Hematopoietic multipotent progenitor cell treated with erythropoietin and hydrocortisone succinate and interleukin-3 and kit ligand, for 17 days (in vitro differentiated cells): ENCODE measurements around the gene TSPAN32.

Source experiments
- DNase-seq: peaks from one replicate; pipeline ENCODE4 v3.0.0-alpha.2; 2015; ENCODE audit warnings: low spot score

TSPAN32 gene

DNA sequence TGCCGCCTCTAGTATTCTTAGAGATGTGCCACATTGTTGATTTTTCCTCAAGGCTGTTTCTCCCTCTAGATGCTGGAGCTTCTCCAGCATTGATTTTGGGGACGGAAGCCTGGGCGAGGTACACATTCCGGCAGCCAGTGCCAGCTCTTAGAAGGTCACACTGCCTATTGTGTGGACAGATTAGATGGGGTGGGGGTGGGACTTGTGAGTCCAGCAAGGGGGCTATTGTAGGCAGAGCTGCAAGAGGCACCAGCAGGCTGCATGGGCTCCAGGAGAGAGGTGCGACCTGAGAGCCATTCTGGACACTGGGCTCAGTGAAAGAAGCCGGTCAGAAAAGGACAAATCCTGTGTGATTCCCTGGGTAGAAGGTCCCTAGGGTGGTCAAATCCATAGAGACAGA, 12.5 kb upstream of the TSPAN32 start:
- DNase-seq = no peak

DNA sequence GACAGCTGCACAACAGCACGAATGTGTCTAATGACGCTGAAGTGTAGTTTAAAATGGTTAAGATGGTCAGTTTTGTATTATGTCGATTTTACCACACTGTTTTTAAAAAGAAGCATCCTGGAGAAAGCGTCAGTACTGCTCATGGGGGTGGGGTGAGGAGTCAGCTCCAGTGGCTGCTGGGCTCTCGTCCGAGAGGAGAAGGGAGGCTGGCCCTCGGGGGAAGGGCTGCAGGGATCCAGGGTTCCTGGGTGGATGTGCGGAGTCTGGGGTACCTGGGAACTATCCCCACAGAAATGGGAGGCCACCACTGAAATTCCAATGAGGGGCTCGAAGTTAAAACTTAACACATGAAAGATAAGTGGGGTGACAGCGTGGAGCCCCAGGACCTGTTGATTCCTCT, 12.0 kb upstream of the TSPAN32 start:
- no peak for DNase-seq

GRCh38 chr11:2290351-2290841, 11.4 kb upstream of the TSPAN32 start:
- DNase-seq = no peak

- no peak for DNase-seq
These were observed 8.3 kb upstream of the TSPAN32 start for GRCh38 chr11:2293531-2293971.

DNA sequence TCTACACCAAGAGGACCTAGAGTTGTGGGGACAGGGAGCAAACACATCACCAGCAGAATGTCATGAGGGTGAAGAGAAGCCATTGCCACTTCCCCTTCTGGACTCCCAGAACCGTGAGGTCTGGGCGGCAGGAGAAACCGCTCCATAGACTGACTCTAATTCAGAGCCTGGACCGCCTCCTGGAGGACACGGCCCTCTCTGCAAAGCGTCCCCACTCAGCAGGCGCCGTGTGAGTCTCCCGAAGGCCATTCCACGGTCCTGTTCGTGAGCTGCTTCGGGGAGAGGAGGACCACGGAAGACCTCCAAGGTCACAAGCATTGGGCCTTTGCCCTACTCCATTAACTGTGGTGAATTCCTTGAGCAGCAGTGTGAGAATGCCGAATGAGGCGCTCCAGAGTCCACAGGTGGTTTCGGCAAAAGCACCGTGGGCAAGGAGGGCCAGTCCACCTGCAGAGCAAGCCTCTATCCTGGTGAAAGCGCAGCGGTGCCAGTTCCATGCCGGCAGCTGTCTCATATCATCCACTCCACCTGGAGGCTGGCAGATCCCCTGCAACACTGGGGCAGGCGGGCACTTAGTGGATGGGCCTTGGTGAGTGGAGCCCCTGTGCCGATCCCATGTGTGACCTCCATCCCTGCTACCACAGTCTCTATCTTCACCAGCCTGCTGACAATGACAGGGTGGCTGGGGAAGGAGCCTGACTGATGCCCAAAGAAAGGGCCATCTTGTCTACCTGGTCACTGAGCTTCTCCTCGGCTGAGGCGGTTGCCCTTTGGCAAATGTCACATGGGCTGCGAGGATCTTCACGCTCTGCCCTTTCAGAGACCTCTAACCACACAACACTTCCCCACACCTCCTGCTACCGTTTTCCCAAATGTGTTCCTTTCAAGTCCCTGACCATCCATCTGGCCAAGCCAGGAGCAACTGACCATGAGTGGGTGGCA, 7.6 kb upstream of the TSPAN32 start:
- no peak for DNase-seq

GRCh38 chr11:2294926-2295290, 6.9 kb upstream of the TSPAN32 start:
- no peak for DNase-seq

- DNase-seq = no peak
These were observed 5.6 kb upstream of the TSPAN32 start for GRCh38 chr11:2295971-2296912.

- DNase-seq = no peak
These were observed 4.7 kb upstream of the TSPAN32 start for GRCh38 chr11:2296913-2297622.

- DNase-seq = no peak
These were observed 4.2 kb upstream of the TSPAN32 start for GRCh38 chr11:2297623-2298030.

DNA sequence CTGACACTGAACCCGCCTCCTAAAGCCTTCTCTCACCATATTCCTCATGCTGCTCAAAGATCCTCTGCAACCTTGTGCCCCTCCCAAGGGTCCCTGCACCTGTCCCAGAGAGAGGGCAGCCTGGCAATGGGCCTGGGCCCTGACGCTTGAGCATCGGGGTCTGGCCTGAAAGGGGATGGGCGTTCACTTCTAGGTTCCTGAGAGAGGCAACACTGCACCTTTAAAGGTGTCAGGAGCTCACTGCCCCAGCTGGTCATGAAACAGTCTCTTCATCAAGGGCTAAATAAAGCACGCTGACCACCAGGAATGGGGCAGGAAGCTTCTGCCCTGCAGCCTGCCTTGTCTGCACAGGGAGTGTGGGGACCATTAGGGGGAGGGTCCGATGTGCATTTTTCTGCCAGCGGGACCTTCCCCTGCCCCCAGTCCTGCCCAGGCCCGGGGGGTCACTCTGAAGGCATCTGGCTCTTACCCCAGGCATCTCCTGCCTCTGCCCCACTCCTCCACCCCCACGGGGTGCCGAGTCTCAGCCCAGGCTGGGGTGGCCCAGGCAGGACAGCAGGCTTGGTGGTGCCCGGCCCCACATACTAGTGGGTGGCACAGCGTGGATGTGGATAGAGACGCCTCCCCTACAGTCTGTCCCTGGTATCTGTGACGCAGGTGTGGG, 3.5 kb upstream of the TSPAN32 start:
- no peak for DNase-seq

GRCh38 chr11:2298795-2299761, 2.7 kb upstream of the TSPAN32 start:
- DNase-seq = peak; percentile 20

DNA sequence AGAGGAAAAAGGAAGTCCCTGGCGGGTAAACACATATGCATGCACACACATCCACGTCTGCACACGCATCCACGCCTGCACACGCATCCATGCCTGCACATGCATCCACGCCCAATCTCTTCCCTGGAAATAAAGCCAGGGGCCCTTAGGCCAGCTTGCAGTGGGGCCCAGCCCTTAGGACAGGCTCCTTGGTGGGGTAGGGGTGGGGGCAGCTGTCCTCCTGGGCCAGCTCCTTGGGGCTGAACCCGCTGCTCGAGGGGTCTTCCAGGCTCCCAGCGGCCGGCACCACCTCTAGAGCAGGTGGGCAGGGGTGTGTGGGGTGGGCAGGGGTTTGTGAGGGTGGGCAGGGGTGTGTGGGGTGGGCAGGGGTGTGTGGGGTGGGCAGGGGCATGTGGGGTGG, 2.0 kb upstream of the TSPAN32 start:
- DNase-seq = no peak

DNA sequence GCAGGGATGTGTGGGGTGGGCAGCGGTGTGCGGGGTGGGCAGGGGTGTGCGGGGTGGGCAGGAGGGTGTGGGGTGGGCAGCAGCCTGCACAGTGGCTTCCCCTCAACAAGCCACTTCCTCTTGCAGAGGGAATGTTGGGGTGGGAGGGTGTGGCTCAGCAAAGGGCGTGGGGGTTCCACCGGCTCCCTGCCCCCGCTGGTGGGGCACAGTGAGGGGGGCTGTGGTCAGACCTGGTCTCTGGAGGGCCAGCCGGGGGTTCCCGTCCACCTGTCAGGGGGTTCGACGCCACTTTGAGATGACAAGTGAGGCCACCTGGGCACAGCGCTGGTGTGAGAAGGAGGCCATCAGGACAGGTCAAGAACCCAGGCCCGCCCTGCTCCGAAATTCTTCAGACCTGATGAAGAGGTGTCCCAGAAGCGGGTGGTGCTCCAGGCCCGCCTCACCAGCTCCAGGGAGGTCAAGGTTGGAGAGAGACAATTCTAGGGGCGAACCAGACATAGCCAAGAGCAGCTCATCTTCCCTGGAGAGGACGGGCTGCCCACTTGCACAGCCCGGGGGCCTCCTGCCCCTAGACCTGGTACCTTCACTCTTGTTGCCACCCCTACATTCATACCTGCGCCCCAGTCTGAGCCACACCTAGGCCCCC, 1.4 kb upstream of the TSPAN32 start:
- peak; percentile 33 for DNase-seq

DNA sequence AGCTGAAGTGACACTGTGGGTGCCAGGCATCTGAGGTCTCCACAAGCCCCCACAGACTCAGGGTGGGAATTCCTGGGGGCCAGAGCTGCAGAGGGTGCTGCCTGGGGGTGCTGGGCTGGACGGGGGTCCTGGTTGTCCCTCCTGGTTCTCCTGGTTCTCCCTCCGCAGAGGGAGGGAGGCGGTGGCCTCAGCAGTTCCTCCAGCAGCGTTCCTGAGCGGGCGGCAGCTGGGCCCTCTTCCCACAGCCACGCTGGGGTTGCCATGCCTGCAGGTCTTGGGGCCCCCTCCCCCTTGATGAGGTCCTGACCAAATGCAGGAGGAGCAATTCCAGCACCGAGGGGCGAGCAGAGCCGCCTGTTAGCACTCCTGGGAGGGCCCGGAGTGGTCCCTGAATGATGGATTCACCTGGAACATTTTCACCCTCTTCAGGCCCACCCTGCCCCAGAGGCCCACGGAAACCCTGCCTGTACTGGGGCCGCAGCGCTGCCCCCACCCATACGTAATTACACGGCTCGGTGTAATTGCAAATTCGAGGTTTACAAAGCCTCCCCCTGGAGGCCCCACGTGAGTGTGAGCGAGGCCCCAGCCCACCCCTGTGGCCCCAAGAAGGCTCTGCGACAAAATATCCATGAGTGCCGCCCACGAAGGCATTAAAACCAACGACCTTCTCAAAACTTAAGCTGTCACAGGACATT, 730 bp upstream of the TSPAN32 start:
- no peak for DNase-seq

DNA sequence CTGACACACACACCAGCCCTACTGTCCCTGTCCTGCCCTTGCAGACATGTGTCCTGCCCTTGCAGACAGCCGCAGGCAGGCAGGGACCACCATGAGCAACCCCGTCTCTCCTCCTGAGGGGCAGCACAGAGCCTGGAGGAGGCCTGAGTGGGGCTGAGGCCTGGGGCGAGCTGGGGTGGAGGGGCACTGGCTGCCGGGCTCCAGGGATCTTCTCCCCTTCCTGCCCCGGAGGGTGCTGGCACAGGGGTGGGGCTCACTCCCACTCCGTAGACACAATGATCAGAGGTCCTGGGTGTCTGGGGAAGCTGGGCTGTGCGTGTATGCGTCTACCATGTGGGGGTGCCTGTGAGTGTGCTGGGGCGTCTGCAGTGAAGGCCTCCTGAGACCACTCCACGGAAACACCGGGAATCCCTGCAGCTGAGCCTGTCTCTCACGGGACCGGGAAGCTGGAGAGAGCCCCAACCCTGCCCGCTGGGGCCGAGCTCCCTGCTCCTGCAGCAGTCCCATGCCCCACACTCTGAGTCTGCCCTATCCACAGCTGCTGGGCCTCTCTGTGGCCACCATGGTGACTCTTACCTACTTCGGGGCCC, 588 bp downstream of the TSPAN32 start:
- DNase-seq = no peak

DNA sequence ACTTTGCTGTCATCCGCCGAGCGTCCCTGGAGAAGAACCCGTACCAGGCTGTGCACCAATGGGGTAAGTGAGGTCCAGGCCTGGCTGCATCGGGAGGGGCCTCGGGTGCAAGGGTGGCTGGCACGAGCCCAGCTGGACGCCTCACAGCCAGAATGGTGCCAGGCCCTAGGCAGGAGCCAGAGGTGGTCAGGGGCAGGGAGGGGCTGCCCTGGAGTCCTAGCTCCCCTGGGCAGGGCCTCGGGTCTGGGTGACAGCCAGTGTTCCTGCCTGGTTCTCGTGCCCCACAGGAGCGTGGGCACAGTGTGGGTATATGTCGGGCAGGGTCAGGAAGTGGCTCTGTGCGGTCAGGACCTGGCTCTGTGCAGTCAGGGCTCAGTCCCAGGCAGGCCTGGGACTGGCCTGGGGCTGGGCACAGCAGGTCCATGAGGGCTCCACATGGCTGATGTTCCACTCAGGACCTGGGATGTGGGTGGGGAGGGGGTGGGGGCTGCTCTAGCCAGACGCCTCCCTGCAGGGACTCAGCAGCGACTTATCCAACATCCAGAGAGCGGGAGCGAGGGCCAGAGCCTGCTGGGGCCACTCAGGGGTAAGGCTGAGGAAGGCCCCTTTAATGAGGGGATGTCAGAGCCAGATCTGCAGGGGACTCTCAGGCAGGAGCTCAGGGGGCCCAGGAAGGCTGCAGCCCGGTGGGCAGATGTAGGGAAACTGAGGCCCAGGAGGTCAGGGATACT, 1.2 kb downstream of the TSPAN32 start:
- DNase-seq = peak; percentile 74

DNA sequence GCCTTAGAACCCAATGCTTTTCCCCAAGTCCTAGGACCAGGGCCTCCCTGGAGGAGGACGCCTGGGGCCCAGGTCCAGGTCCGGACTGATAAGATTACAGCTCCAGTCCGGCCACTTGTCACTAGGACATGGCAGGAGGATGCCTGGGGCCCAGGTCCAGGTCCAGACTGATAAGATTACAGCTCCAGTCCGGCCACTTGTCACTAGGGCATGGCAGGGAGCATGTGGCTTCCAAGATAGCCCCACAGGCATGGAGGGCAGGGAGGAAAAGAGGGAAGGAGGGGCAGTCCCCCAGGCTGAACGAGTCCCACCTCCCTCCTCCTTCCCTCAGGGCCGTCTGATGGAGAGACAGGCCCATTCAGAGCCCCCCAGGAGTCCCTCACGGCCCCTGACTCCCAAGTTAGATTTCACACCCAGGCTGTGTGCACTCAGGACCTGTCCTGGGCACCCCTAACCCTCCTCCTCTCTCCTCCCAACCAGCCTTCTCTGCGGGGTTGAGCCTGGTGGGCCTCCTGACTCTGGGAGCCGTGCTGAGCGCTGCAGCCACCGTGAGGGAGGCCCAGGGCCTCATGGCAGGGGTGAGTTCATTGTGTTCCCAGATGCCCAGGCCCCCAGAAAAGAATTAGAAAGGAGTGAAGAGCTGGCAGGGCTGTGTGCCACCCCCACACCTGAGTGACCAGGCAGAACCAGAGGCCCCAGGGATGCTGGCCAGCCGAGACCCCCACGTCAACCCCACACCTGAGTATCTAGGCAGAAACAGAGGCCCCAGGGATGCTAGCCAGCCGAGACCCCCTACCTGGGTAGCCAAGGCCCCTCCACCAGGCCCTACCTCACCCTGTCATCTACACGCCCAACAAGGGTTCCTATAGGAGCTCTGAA, 2.1 kb downstream of the TSPAN32 start:
- peak; percentile 79 for DNase-seq
